Muscle of leg (tissue), 11 donors: Measurements from ENCODE around the gene FBXL17. TPM values are rescaled to one million over a fixed set of nuclear protein-coding genes. Genes with fewer than 3 reads are reported as not detected.

Experiments
- DNase-seq: peaks from one replicate; pipeline ENCODE4 v3.0.0; 2013
- H3K27ac ChIP-seq: one replicate; pipeline ENCODE4 v1.5.1; 2013; ENCODE audit warnings: mild to moderate bottlenecking, low read length, control low read depth
- H3K27me3 ChIP-seq: one replicate; pipeline ENCODE4 v1.6.1; 2013; ENCODE audit warnings: low read length; ENCODE audit not compliant: control insufficient read depth, insufficient read depth
- H3K36me3 ChIP-seq: one replicate; pipeline ENCODE4 v1.6.1; 2013; ENCODE audit warnings: low read length; ENCODE audit not compliant: control insufficient read depth, insufficient read depth
- H3K4me1 ChIP-seq: one replicate; pipeline ENCODE4 v1.6.1; 2013; ENCODE audit warnings: low read length; ENCODE audit not compliant: control insufficient read depth, insufficient read depth
- H3K4me3 ChIP-seq: one replicate; pipeline ENCODE4 v1.5.1; 2013; ENCODE audit warnings: low read length, control low read depth
- H3K9me3 ChIP-seq: replicated peaks from 2 replicates; pipeline ENCODE4 v1.6.1; 2013; ENCODE audit warnings: low read depth, low read length; ENCODE audit not compliant: control insufficient read depth
- WGBS: methylation state at CpG from one replicate; pipeline ENCODE4 v1.1.5; 2013; ENCODE audit warnings: missing lambda C conversion rate; ENCODE audit not compliant: insufficient coverage; 5-methylcytosine and 5-hydroxymethylcytosine counted together
- polyA plus RNA-seq, 8 donors: library from polyadenylated mRNA; unstranded; fragments of 120-200 nt; gene quantifications; one replicate each; pipeline versions ENCODE4 v1.2.1 to v1.2.3, GENCODE V29; 2013; ENCODE audit warnings: inconsistent platforms in 1 of 8, low replicate concordance in 1 of 8; ENCODE audit not compliant: insufficient read length in 8 of 8, insufficient read depth in 1 of 8
- total RNA-seq: library from RNA; stranded (reverse); fragments of 120-200 nt; gene quantifications from one replicate; pipeline ENCODE4 v1.2.4, GENCODE V29; 2013

FBXL17 gene
- total and polyA plus RNA-seq, 9 donors: 14.6 to 23.7 (median 19.4) TPM

- Histone ChIP-seq H3K27me3 (no peaks in the 10 kb centered on the region), H3K36me3 (no peaks in the 10 kb centered on the region), H3K4me1 (no peaks in the 10 kb centered on the region), H3K27ac (no peak overlapping the region), H3K4me3 (no peak overlapping the region), H3K9me3 (no peaks in the 10 kb centered on the region)
- DNase-seq: no peak
- WGBS: 74% methylated on average over 3 of the region's 4 CpGs
Observed at GRCh38 chr5:107869438-107870115, 512.3 kb downstream of the FBXL17 start.

- WGBS: 76% methylated on average over 5 of the region's 7 CpGs
- Histone ChIP-seq H3K27ac (no peak overlapping the region), H3K27me3 (no peaks in the 10 kb centered on the region), H3K4me3 (no peak overlapping the region), H3K36me3 (no peaks in the 10 kb centered on the region), H3K4me1 (no peaks in the 10 kb centered on the region), H3K9me3 (no peaks in the 10 kb centered on the region)
- no peak for DNase-seq
Observed at GRCh38 chr5:107868650-107869409, 513.1 kb downstream of the FBXL17 start.

GRCh38 chr5:107867266-107867665 lies 514.6 kb downstream of the FBXL17 start:
- no peak overlapping the region for H3K27ac ChIP-seq
- H3K4me1 ChIP-seq: no peaks in the 10 kb centered on the region
- WGBS: no CpG with 5 or more reads among the region's 2 CpGs
- no peaks in the 10 kb centered on the region for H3K36me3 ChIP-seq
- H3K4me3 ChIP-seq: no peak overlapping the region
- no peak for DNase-seq
- H3K9me3 ChIP-seq: no peaks in the 10 kb centered on the region
- H3K27me3 ChIP-seq: no peaks in the 10 kb centered on the region

GRCh38 chr5:107864793-107865192 lies 517.1 kb downstream of the FBXL17 start:
- H3K9me3 ChIP-seq: no peaks in the 10 kb centered on the region
- H3K27me3 ChIP-seq: no peaks in the 10 kb centered on the region
- H3K36me3 ChIP-seq: no peaks in the 10 kb centered on the region
- no CpG with 5 or more reads among the region's 2 CpGs for WGBS
- H3K4me3 ChIP-seq: no peak overlapping the region
- no peak overlapping the region for H3K27ac ChIP-seq
- peak; percentile 87 for DNase-seq
- no peaks in the 10 kb centered on the region for H3K4me1 ChIP-seq

GRCh38 chr5:107863125-107863524 lies 518.8 kb downstream of the FBXL17 start:
- DNase-seq: no peak
- Histone ChIP-seq H3K9me3 (no peaks in the 10 kb centered on the region), H3K27me3 (no peaks in the 10 kb centered on the region), H3K4me1 (no peaks in the 10 kb centered on the region), H3K27ac (no peak overlapping the region), H3K4me3 (no peak overlapping the region), H3K36me3 (no peaks in the 10 kb centered on the region)
- no CpG with 5 or more reads among the region's 2 CpGs for WGBS

- no peak for DNase-seq
- WGBS: 89% methylated on average over 5 of the region's 12 CpGs
- Histone ChIP-seq H3K4me1 (no peaks in the 10 kb centered on the region), H3K4me3 (no peak overlapping the region), H3K27me3 (no peaks in the 10 kb centered on the region), H3K36me3 (no peaks in the 10 kb centered on the region), H3K27ac (no peak overlapping the region), H3K9me3 (no peaks in the 10 kb centered on the region)
Observed at GRCh38 chr5:107861565-107861964, 520.3 kb downstream of the FBXL17 start.

GRCh38 chr5:107860044-107860443 lies 521.9 kb downstream of the FBXL17 start:
- no peak for DNase-seq
- Histone ChIP-seq H3K27ac (no peak overlapping the region), H3K36me3 (no peaks in the 10 kb centered on the region), H3K27me3 (no peaks in the 10 kb centered on the region), H3K9me3 (no peaks in the 10 kb centered on the region), H3K4me1 (no peaks in the 10 kb centered on the region), H3K4me3 (no peak overlapping the region)
- WGBS: no CpG with 5 or more reads among the region's 1 CpG

- no CpG with 5 or more reads among the region's 3 CpGs for WGBS
- Histone ChIP-seq H3K9me3 (no peaks in the 10 kb centered on the region), H3K27ac (no peak overlapping the region), H3K27me3 (no peaks in the 10 kb centered on the region), H3K4me1 (no peaks in the 10 kb centered on the region), H3K4me3 (no peak overlapping the region), H3K36me3 (no peaks in the 10 kb centered on the region)
- DNase-seq: no peak
Observed at GRCh38 chr5:107858788-107859187, 523.1 kb downstream of the FBXL17 start.

GRCh38 chr5:107858324-107858723 lies 523.6 kb downstream of the FBXL17 start:
- Histone ChIP-seq H3K9me3 (no peaks in the 10 kb centered on the region), H3K36me3 (no peaks in the 10 kb centered on the region)
- no CpG with 5 or more reads among the region's 4 CpGs for WGBS

GRCh38 chr5:107857785-107858184 lies 524.1 kb downstream of the FBXL17 start:
- DNase-seq: no peak
- H3K4me3 ChIP-seq: no peak overlapping the region
- H3K36me3 ChIP-seq: no peaks in the 10 kb centered on the region
- no peaks in the 10 kb centered on the region for H3K9me3 ChIP-seq
- H3K27ac ChIP-seq: no peak overlapping the region
- 88% methylated on average over 2 of the region's 2 CpGs for WGBS
- no peaks in the 10 kb centered on the region for H3K4me1 ChIP-seq
- H3K27me3 ChIP-seq: no peaks in the 10 kb centered on the region

More at GRCh38 chr5:107858324-107858723, 523.6 kb downstream of the FBXL17 start:
- DNase-seq: no peak
- no peaks in the 10 kb centered on the region for H3K4me1 ChIP-seq
- H3K4me3 ChIP-seq: no peak overlapping the region
- no peak overlapping the region for H3K27ac ChIP-seq
- no peaks in the 10 kb centered on the region for H3K27me3 ChIP-seq
